ENCODE measurements around the gene SZRD1. TPM values are rescaled to one million over a fixed set of nuclear protein-coding genes. Genes with fewer than 3 reads are reported as not detected.

SZRD1 gene
- total RNA-seq, 2 donors from 2014 or later = 119 to 140 TPM

GRCh38 chr1:16422041-16422440, 55.0 kb downstream of the SZRD1 start:
- Histone ChIP-seq H3K27me3 (no peaks in the 10 kb centered on the region), H3K4me3 (no peak overlapping the region), H3K36me3 (no peaks in the 10 kb centered on the region), H3K4me1 (no peaks in the 10 kb centered on the region), H3K9me3 (no peaks in the 10 kb centered on the region), H3K9ac (ENCODE audit: low read depth in 2 of 2, low read length in 2 of 2) (no peak overlapping the region), H3K27ac (no peak overlapping the region)
- TF ChIP-seq, protein P1, sequence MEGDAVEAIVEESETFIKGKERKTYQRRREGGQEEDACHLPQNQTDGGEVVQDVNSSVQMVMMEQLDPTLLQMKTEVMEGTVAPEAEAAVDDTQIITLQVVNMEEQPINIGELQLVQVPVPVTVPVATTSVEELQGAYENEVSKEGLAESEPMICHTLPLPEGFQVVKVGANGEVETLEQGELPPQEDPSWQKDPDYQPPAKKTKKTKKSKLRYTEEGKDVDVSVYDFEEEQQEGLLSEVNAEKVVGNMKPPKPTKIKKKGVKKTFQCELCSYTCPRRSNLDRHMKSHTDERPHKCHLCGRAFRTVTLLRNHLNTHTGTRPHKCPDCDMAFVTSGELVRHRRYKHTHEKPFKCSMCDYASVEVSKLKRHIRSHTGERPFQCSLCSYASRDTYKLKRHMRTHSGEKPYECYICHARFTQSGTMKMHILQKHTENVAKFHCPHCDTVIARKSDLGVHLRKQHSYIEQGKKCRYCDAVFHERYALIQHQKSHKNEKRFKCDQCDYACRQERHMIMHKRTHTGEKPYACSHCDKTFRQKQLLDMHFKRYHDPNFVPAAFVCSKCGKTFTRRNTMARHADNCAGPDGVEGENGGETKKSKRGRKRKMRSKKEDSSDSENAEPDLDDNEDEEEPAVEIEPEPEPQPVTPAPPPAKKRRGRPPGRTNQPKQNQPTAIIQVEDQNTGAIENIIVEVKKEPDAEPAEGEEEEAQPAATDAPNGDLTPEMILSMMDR (IDR thresholded peaks at IDR 0.05) = no peak
- DNase-seq = no peak
- intact Hi-C loops (cut with DNase I) = no loop called here

GRCh38 chr1:16425125-16426025, 58.3 kb downstream of the SZRD1 start:
- H3K36me3 ChIP-seq = no peaks in the 10 kb centered on the region
- TF ChIP-seq, protein P1 (IDR thresholded peaks at IDR 0.05) = no peak
- H3K27ac ChIP-seq = no peak overlapping the region
- no peaks in the 10 kb centered on the region for H3K9me3 ChIP-seq
- no peak overlapping the region for H3K9ac ChIP-seq (ENCODE audit: low read depth in 2 of 2, low read length in 2 of 2)
- intact Hi-C loops (cut with DNase I) = no loop called here
- H3K4me3 ChIP-seq = no peak overlapping the region
- DNase-seq = no peak
- no peaks in the 10 kb centered on the region for H3K4me1 ChIP-seq
- H3K27me3 ChIP-seq = no peaks in the 10 kb centered on the region

GRCh38 chr1:16430606-16431005, 63.6 kb downstream of the SZRD1 start:
- H3K4me3 ChIP-seq = no peak overlapping the region
- no peaks in the 10 kb centered on the region for H3K4me1 ChIP-seq
- no peak overlapping the region for H3K27ac ChIP-seq
- DNase-seq = no peak
- no peaks in the 10 kb centered on the region for H3K27me3 ChIP-seq
- TF ChIP-seq, protein P1 (IDR thresholded peaks at IDR 0.05) = no peak
- intact Hi-C loops (cut with DNase I) = no loop called here
- H3K36me3 ChIP-seq = no peaks in the 10 kb centered on the region
- no peak overlapping the region for H3K9ac ChIP-seq (ENCODE audit: low read depth in 2 of 2, low read length in 2 of 2)
- H3K9me3 ChIP-seq = no peaks in the 10 kb centered on the region

DNA sequence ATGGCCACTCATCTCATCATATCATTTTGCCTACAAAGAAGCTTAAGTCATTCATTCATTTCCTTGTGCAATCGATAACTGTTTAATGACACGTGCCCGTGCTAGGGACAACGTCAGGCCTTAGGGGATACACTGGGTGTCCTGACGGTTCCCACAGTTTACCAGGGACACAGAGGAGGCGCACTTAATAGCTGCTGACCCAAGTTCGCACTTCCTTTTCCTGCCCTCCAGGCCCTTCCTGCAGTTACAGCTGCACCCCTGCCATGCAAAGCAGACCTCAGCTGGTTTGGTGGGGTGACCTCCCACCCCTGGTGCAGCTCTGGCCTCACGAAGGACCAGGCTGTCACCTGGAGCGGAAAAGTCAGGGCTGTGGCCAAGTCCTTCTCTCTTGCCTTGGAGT, 66.0 kb downstream of the SZRD1 start:
- H3K36me3 ChIP-seq = no peaks in the 10 kb centered on the region
- no peaks in the 10 kb centered on the region for H3K27me3 ChIP-seq
- intact Hi-C loops (cut with DNase I) = no loop called here
- no peaks in the 10 kb centered on the region for H3K4me1 ChIP-seq
- H3K9ac ChIP-seq (ENCODE audit: low read depth in 2 of 2, low read length in 2 of 2) = no peak overlapping the region
- H3K27ac ChIP-seq = no peak overlapping the region
- TF ChIP-seq, protein P1 (IDR thresholded peaks at IDR 0.05) = no peak
- no peak for DNase-seq
- no peak overlapping the region for H3K4me3 ChIP-seq
- H3K9me3 ChIP-seq = no peaks in the 10 kb centered on the region

DNA sequence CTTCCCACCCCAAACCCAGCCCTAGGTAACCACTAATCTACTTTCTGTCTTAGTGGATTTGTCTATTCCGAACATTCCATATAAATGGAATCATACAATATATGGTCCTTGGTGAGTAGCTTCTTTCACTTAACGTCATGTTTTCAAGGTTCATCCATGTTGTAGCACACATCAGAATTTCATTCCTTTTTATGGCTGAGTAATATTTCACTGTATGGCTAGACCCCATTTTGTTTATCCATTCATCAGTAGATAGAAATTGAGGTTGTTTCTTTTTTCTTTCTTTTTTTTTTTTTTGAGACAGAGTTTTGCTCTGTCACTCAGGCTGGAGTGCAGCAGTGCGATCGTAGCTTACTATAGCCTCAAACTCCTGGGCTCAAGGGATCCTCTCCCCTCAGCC, 67.0 kb downstream of the SZRD1 start:
- DNase-seq = no peak
- Histone ChIP-seq H3K9me3 (no peaks in the 10 kb centered on the region), H3K9ac (ENCODE audit: low read depth in 2 of 2, low read length in 2 of 2) (no peak overlapping the region), H3K27me3 (no peaks in the 10 kb centered on the region), H3K4me3 (no peak overlapping the region), H3K4me1 (no peaks in the 10 kb centered on the region), H3K27ac (no peak overlapping the region), H3K36me3 (no peaks in the 10 kb centered on the region)
- intact Hi-C loops (cut with DNase I) = no loop called here
- TF ChIP-seq, protein P1 (IDR thresholded peaks at IDR 0.05) = no peak
